ENCODE results near the gene ABCA8. TPM values are rescaled to one million over a fixed set of nuclear protein-coding genes. Genes with fewer than 3 reads are reported as not detected.

Gene ABCA8
- total and polyA plus RNA-seq, 2 experiments from 2014 or later, result not detected

GRCh38 chr17:68981288-68981687 lies 26.1 kb upstream of the ABCA8 start (continued):
- TF ChIP-seq, protein P1, sequence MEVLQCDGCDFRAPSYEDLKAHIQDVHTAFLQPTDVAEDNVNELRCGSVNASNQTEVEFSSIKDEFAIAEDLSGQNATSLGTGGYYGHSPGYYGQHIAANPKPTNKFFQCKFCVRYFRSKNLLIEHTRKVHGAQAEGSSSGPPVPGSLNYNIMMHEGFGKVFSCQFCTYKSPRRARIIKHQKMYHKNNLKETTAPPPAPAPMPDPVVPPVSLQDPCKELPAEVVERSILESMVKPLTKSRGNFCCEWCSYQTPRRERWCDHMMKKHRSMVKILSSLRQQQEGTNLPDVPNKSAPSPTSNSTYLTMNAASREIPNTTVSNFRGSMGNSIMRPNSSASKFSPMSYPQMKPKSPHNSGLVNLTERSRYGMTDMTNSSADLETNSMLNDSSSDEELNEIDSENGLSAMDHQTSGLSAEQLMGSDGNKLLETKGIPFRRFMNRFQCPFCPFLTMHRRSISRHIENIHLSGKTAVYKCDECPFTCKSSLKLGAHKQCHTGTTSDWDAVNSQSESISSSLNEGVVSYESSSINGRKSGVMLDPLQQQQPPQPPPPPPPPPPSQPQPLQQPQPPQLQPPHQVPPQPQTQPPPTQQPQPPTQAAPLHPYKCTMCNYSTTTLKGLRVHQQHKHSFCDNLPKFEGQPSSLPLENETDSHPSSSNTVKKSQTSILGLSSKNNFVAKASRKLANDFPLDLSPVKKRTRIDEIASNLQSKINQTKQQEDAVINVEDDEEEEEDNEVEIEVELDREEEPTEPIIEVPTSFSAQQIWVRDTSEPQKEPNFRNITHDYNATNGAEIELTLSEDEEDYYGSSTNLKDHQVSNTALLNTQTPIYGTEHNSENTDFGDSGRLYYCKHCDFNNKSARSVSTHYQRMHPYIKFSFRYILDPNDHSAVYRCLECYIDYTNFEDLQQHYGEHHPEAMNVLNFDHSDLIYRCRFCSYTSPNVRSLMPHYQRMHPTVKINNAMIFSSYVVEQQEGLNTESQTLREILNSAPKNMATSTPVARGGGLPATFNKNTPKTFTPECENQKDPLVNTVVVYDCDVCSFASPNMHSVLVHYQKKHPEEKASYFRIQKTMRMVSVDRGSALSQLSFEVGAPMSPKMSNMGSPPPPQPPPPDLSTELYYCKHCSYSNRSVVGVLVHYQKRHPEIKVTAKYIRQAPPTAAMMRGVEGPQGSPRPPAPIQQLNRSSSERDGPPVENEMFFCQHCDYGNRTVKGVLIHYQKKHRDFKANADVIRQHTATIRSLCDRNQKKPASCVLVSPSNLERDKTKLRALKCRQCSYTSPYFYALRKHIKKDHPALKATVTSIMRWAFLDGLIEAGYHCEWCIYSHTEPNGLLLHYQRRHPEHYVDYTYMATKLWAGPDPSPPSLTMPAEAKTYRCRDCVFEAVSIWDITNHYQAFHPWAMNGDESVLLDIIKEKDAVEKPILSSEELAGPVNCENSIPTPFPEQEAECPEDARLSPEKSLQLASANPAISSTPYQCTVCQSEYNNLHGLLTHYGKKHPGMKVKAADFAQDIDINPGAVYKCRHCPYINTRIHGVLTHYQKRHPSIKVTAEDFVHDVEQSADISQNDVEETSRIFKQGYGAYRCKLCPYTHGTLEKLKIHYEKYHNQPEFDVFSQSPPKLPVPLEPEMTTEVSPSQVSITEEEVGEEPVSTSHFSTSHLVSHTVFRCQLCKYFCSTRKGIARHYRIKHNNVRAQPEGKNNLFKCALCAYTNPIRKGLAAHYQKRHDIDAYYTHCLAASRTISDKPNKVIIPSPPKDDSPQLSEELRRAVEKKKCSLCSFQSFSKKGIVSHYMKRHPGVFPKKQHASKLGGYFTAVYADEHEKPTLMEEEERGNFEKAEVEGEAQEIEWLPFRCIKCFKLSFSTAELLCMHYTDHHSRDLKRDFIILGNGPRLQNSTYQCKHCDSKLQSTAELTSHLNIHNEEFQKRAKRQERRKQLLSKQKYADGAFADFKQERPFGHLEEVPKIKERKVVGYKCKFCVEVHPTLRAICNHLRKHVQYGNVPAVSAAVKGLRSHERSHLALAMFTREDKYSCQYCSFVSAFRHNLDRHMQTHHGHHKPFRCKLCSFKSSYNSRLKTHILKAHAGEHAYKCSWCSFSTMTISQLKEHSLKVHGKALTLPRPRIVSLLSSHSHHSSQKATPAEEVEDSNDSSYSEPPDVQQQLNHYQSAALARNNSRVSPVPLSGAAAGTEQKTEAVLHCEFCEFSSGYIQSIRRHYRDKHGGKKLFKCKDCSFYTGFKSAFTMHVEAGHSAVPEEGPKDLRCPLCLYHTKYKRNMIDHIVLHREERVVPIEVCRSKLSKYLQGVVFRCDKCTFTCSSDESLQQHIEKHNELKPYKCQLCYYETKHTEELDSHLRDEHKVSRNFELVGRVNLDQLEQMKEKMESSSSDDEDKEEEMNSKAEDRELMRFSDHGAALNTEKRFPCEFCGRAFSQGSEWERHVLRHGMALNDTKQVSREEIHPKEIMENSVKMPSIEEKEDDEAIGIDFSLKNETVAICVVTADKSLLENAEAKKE (CRISPR knock-in tag; IDR thresholded peaks at IDR 0.05), result no peak
- TF ChIP-seq ZNF331 (CRISPR knock-in tag; IDR thresholded peaks at IDR 0.05; ENCODE audit: low read depth) (no peak), JUNB (IDR thresholded peaks at IDR 0.05; ENCODE audit: unreplicated experiment) (no peak), EZH2phosphoT487 (IDR thresholded peaks at IDR 0.05; ENCODE audit: unreplicated experiment) (no peak), STAT1 (IDR thresholded peaks at IDR 0.05; ENCODE audit: unreplicated experiment) (no peak), NANOG (IDR thresholded peaks at IDR 0.05; ENCODE audit: borderline replicate concordance) (no peak), CREB1 (CRISPR knock-in tag; IDR thresholded peaks at IDR 0.05; ENCODE audit: low read depth) (no peak)

- no peaks in the 10 kb centered on the region for H3K36me3 Mint-ChIP-seq (ENCODE audit: low read depth)
- no peaks in the 10 kb centered on the region for H3K4me1 Mint-ChIP-seq
- H3K27me3 Mint-ChIP-seq (ENCODE audit: insufficient read depth, low read depth, poor library complexity), result no peaks in the 10 kb centered on the region
- DNase-seq (ENCODE audit: low spot score) (no peak), ATAC-seq (no peak)
- H3K36me3 ChIP-seq (ENCODE audit: insufficient read depth), result no peaks in the 10 kb centered on the region
- H3K4me1 ChIP-seq (ENCODE audit: insufficient read depth), result no peaks in the 10 kb centered on the region
- H3K27ac Mint-ChIP-seq, result peak overlapping the region; percentile 22; the same call in 1 of the 2 replicates
- no peak overlapping the region for H3K4me2 ChIP-seq
- no peak overlapping the region for H3K27ac ChIP-seq (ENCODE audit: low read depth)
- H4K20me1 ChIP-seq (replicated peaks; ENCODE audit: insufficient read depth), result no peaks in the 10 kb centered on the region
- no peaks in the 10 kb centered on the region for H3K27me3 ChIP-seq (ENCODE audit: insufficient read depth)
- 0 out of 2 replicates have a peak overlapping the region, but pooled peaks have one; percentile 4 for H2AFZ ChIP-seq
- H3K9me3 Mint-ChIP-seq, result no peaks in the 10 kb centered on the region; the same call in 2 of the 3 replicates
- no peaks in the 10 kb centered on the region for H3K79me2 ChIP-seq (replicated peaks; ENCODE audit: insufficient read depth)
- H3K9me2 ChIP-seq (ENCODE audit: insufficient read depth), result peaks cover 10% of the 10 kb centered on the region; the same call in 1 of the 2 replicates
- no peaks in the 10 kb centered on the region for H3F3A ChIP-seq (replicated peaks; ENCODE audit: low read depth)
- H3K4me3 ChIP-seq, result no peak overlapping the region
- H3K4me3 Mint-ChIP-seq, result no peak overlapping the region
- TF ChIP-seq EZH2 (IDR thresholded peaks at IDR 0.05; ENCODE audit: low read depth, unreplicated experiment) (no peak), ZNF114 (CRISPR knock-in tag; IDR thresholded peaks at IDR 0.05) (no peak), STAT1 (IDR thresholded peaks at IDR 0.05; ENCODE audit: unreplicated experiment) (no peak), REST (IDR thresholded peaks at IDR 0.05; ENCODE audit: unreplicated experiment) (no peak), EZH2phosphoT487 (IDR thresholded peaks at IDR 0.05; ENCODE audit: unreplicated experiment) (no peak), ZNF331 (CRISPR knock-in tag; IDR thresholded peaks at IDR 0.05; ENCODE audit: low read depth) (no peak), POLR2AphosphoS5 (IDR thresholded peaks at IDR 0.05; ENCODE audit: low read depth) (no peak)
- TF ChIP-seq, protein P2, sequence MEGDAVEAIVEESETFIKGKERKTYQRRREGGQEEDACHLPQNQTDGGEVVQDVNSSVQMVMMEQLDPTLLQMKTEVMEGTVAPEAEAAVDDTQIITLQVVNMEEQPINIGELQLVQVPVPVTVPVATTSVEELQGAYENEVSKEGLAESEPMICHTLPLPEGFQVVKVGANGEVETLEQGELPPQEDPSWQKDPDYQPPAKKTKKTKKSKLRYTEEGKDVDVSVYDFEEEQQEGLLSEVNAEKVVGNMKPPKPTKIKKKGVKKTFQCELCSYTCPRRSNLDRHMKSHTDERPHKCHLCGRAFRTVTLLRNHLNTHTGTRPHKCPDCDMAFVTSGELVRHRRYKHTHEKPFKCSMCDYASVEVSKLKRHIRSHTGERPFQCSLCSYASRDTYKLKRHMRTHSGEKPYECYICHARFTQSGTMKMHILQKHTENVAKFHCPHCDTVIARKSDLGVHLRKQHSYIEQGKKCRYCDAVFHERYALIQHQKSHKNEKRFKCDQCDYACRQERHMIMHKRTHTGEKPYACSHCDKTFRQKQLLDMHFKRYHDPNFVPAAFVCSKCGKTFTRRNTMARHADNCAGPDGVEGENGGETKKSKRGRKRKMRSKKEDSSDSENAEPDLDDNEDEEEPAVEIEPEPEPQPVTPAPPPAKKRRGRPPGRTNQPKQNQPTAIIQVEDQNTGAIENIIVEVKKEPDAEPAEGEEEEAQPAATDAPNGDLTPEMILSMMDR (conservative IDR thresholded peaks at IDR 0.05; ENCODE audit: low read depth in 2 of 2), result no peak
Observed at GRCh38 chr17:68973098-68973846, 18.1 kb upstream of the ABCA8 start.

All from GM23338 (cell line).